OCI-LY3 (cell line): ENCODE results near the gene LRRFIP2.

ENCODE experiments used
- EZH2phosphoT487 ChIP-seq: fragments of 200-600 bp; shearing (Covaris generic); IDR thresholded peaks from 2 replicates; pipeline ENCODE4 v1.6.1; 2018; ENCODE audit warnings: antibody characterized with exemption, mixed run types, low read depth
- TF ChIP-seq, protein P1 (sequence below): fragments of 200-600, 300-600 bp; sonication (generic); IDR thresholded peaks from 2 replicates; pipeline ENCODE4 v1.5.1; 2014; ENCODE audit warnings: antibody characterized with exemption, low read length, low read depth

DNA sequence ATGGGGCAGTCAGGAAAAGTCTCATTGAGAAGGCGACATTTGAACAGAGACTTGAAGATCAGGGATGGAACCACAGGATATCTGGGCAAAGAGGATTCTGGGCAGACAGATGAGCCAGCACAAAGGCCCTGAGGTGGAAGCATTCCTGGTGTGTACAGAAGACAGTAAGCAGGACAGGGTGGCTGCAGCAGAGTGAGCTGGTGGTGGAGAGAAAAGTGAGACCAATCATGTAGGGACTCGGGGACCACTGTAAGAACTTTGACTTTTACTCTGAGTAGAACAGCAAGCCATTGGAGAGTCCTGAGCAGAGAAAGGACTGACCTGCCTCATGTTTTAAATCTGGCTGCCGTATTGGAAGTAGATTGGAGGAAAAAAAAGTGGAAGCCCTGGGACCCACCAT is 29.9 kb upstream of the LRRFIP2 start:
- TF ChIP-seq, protein P1, sequence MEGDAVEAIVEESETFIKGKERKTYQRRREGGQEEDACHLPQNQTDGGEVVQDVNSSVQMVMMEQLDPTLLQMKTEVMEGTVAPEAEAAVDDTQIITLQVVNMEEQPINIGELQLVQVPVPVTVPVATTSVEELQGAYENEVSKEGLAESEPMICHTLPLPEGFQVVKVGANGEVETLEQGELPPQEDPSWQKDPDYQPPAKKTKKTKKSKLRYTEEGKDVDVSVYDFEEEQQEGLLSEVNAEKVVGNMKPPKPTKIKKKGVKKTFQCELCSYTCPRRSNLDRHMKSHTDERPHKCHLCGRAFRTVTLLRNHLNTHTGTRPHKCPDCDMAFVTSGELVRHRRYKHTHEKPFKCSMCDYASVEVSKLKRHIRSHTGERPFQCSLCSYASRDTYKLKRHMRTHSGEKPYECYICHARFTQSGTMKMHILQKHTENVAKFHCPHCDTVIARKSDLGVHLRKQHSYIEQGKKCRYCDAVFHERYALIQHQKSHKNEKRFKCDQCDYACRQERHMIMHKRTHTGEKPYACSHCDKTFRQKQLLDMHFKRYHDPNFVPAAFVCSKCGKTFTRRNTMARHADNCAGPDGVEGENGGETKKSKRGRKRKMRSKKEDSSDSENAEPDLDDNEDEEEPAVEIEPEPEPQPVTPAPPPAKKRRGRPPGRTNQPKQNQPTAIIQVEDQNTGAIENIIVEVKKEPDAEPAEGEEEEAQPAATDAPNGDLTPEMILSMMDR = no peak
- no peak for TF ChIP-seq EZH2phosphoT487
